Activated CD8-positive, alpha-beta memory T cell treated with anti-CD3 and anti-CD28 coated beads for 36 hours (primary cell): ENCODE data around the gene OR10G3. TPM values are rescaled to one million over a fixed set of nuclear protein-coding genes. Genes with fewer than 3 reads are reported as not detected.

Experiments
- CTCF ChIA-PET: fragments of 350-600 bp; sonication (Branson Sonifier 250); formaldehyde crosslinking; loops from one replicate; lab custom pipeline; 2021; ENCODE audit warnings: antibody characterized with exemption; lab: Charles Lee
- POLR2A ChIA-PET: fragments of 350-600 bp; sonication (Branson Sonifier 250); formaldehyde crosslinking; loops from one replicate; lab custom pipeline; 2021; ENCODE audit warnings: antibody characterized with exemption; lab: Charles Lee
- total RNA-seq, 2 experiments: library from RNA; stranded (reverse); gene quantifications; one replicate each; pipeline ENCODE4 v1.2.3, GENCODE V29; 2021

The OR10G3 gene
- total RNA-seq, 2 experiments from 2014 or later: not detected

DNA sequence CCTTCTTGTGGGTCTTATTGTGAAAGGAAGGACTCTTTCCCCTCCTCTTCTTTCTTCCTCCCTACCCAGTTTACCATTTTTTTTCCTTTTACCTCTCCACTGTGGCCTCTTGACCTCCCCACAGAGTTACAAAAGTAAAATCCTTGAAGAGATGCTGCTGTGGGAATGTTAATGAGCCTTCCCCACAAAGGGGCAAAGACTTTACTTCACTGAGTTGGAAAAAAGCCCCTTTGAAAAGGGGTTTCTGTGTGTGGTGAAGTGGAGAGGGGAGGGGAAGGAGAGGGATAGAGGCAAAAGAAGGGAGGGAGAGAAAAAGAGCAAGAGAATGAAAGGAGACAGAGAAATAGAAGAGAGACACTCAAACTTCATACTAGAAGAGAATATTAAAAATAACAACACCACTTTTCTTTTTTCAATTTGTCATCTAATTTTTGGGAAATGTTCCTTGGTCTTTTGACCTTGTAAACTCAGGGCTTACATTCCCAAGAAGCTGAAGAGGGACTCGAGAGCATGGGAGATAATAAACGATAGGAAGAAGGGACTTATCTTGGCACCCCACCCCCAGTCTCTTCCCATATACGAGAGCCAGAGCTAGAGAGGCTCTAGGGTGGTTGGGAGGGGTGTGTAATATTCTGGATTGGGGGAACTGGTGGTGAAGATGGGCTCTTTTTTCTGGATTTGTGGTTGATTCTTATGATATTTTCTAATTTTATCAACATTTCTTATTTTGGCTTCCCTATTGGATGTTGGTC, 40.5 kb downstream of the OR10G3 start:
- ChIA-PET CTCF (interaction anchor here (1.2 kb wide), 1 partner anchor 20 kb away, joined by 3 read pairs; no protein-coding TSS in a partner anchor), POLR2A (no interaction called here)

GRCh38 chr14:21537090-21537424, 42.8 kb downstream of the OR10G3 start:
- ChIA-PET POLR2A (no interaction called here), CTCF (no interaction called here)

- ChIA-PET CTCF (no interaction called here), POLR2A (no interaction called here)
These were observed 43.3 kb downstream of the OR10G3 start for GRCh38 chr14:21536418-21537089.

GRCh38 chr14:21535545-21536417, 44.1 kb downstream of the OR10G3 start:
- ChIA-PET POLR2A (no interaction called here), CTCF (interaction anchor here (0.6 kb wide), 1 partner anchor 66 kb away, joined by 3 read pairs; no protein-coding TSS in a partner anchor)

DNA sequence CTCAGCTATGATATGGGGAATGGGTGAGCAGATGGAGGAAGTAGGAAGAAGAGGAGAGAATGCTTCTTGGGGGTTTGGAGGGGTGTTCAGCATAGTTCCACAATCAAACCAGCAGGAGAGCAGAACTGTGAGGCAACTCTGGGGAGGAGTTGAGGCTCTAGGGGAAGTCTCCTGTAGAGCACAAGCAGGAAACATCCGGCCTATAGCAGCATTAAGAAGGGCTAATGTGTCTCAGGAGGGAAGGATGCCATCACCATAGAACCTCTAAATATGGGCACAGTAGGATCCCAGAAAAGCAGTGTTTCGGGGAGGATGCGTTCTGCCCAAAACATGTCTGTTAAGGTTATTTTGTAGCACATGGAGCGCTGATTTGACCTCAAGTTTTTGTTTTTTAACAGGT, 45.3 kb downstream of the OR10G3 start:
- POLR2A ChIA-PET: no interaction called here
- CTCF ChIA-PET: no interaction called here

DNA sequence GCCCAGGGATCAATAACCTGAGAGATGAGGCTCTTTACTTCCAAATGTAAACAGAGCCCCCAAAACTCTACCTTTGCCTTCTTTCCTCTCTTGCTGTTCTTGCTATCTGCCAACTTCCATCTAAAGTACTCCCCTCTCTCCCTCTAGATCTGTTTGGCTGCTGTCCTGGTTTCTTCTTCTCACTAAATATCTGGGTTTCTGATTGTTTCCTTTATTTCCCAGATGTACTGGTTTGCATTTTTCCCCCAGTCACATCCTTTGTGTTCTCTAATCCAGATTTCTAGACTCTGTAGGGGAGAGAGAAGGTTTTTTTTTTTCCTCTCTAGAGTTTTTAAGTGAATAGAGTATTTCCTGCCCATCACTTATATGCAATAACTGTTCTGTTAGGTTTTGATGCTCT, 46.6 kb downstream of the OR10G3 start:
- CTCF ChIA-PET: no interaction called here
- POLR2A ChIA-PET: no interaction called here

DNA sequence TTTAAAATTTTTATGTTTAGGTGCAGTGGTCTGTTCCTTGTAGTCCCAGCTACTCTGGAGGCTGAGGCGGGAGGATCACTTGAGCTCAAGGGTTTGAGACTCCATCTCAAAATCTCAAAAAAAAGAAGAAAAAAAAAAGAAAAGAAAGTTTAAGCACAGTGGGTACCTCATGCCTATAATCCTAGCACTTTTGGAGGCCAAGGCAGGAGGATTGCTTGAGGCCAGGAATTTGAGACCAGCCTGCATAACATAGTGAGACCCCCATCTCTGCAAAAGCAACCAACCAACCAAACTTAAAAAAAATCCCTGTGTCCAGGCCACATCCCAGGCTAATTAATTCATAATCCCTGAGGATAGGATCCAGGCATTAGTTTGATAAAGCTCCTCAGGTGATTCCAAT, 50.4 kb downstream of the OR10G3 start:
- ChIA-PET CTCF (no interaction called here), POLR2A (no interaction called here)

- POLR2A ChIA-PET: no interaction called here
- CTCF ChIA-PET: no interaction called here
These were observed 51.2 kb downstream of the OR10G3 start for GRCh38 chr14:21528381-21529348.

DNA sequence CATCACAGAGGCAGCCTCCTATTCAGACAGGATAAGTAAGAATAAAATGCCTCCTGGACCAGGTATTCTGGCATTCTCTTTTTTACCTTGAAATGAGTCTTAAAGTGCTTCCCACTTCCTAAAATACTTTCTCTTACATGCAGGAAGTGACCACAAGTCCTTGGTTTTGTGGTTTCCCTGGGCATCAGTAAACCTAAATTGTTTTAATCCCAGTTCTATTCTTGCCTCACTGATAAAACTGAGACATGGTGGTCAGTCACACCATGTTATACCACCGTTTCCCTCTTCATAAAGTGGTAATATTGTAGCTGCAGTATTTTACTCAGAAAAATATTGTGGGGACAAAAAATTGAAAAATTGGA, 52.6 kb downstream of the OR10G3 start:
- POLR2A ChIA-PET: interaction anchor here (0.6 to 1.8 kb wide), 3 partner anchors 17 to 226 kb away, joined by 3 to 18 read pairs (median 5); partner anchors contain the start of gene METTL3

GRCh38 chr14:21526672-21527317, 53.1 kb downstream of the OR10G3 start:
- CTCF ChIA-PET: interaction anchor here (0.9 to 1.5 kb wide), 5 partner anchors 15 to 50 kb away, joined by 3 to 6 read pairs (median 4); partner anchors contain the start of genes METTL3 and TOX4
- POLR2A ChIA-PET: interaction anchor here (0.6 to 1.8 kb wide), 5 partner anchors 16 to 225 kb away, joined by 3 to 18 read pairs (median 3); partner anchors contain the start of gene METTL3

More for the DNA sequence above, 52.6 kb downstream of the OR10G3 start:
- CTCF ChIA-PET: no interaction called here

DNA sequence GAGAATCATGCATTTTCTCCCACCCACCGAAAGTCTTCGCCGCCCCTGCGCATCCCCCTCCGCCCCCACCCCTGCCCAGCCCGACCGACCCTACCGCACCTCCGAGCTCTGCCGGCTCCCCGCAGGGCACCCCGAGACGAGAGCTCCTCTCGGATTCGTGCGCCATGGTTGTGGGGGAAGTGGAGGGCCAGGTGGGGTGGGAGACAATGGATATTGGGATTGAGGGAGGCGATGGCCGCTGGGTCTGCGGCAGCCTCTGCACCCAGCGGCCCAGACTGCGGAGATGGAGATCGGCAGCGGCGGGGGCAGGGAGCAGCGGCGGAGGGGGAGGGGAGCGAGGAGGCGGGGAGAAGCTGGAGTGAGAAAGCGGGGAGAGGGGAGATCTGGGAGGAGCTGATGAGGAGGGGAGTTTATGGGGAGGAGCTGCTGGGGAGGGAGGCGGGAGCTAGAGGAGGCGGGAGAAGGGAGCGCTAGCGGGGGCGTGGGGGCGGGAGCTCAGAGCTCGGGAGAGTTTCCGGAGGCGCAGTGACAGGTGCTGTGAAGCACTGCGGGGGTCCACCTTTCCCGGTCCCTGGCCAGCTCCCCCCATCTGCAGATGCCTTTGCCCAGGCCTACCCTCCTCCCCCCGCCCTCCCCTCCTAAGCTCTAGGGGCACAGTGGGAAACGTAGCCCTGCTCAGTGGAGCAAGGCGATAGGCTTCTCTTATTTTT, 53.8 kb downstream of the OR10G3 start, which contains the start of gene SALL2:
TSS of gene SALL2 (minus strand) at position 385 of the 710 bp plus-strand sequence. CDS start at position 166, 219 bp downstream.
- ChIA-PET CTCF (interaction anchor here (0.9 to 1.5 kb wide), 5 partner anchors 15 to 49 kb away, joined by 3 to 6 read pairs (median 4); partner anchors contain the start of genes METTL3 and TOX4), POLR2A (interaction anchor here (0.6 to 1.8 kb wide), 3 partner anchors 16 to 81 kb away, joined by 3 to 18 read pairs (median 3); partner anchors contain the start of gene METTL3)

- ChIA-PET POLR2A (interaction anchor here (1.8 kb wide), 1 partner anchor 15 kb away, joined by 18 read pairs; the partner anchor contains the start of gene METTL3), CTCF (interaction anchor here (1.0 to 1.5 kb wide), 4 partner anchors 14 to 48 kb away, joined by 3 to 6 read pairs (median 4); partner anchors contain the start of genes METTL3 and TOX4)
These were observed 54.3 kb downstream of the OR10G3 start for GRCh38 chr14:21525571-21525961.

GRCh38 chr14:21524575-21525490, 55.0 kb downstream of the OR10G3 start:
- CTCF ChIA-PET: interaction anchor here (1.5 kb wide), 1 partner anchor 34 kb away, joined by 3 read pairs; no protein-coding TSS in a partner anchor
- POLR2A ChIA-PET: no interaction called here

- CTCF ChIA-PET: interaction anchor here (1.4 kb wide), 1 partner anchor 25 kb away, joined by 4 read pairs; no protein-coding TSS in a partner anchor
- POLR2A ChIA-PET: no interaction called here
These were observed 56.7 kb downstream of the OR10G3 start for GRCh38 chr14:21523203-21523602.

- POLR2A ChIA-PET: no interaction called here
- CTCF ChIA-PET: interaction anchor here (0.5 kb wide), 1 partner anchor 29 kb away, joined by 3 read pairs; no protein-coding TSS in a partner anchor
These were observed 58.4 kb downstream of the OR10G3 start for GRCh38 chr14:21521501-21521900.
